Measurements from ENCODE around the gene TTBK2. TPM values are rescaled to one million over a fixed set of nuclear protein-coding genes. Genes with fewer than 3 reads are reported as not detected.

Gene TTBK2
- total RNA-seq, 1 experiment from 2014 or later = 10.6 TPM

DNA sequence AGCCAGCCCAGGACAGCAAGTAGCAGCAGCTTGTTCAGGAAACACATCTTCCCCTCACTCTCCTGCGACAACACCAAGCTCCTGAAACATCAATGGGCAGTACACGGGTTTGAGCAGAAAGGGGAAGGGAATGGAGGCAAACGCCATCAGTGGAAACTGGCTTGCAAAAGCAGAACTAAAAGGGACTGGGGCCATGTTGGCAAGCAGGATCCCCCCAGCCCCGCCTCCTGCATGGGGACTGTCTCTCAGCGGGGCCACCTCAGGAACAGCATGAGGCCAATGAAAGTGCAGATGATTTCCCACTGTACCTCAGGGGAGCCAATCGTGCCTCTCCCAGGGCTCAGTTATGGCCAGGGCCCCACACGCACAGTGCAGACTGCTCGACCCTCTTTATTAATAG is 190.4 kb downstream of the TTBK2 start:
- no peak overlapping the region for H3K27ac ChIP-seq (ENCODE audit: low read depth, low read length)
- H4K20me1 ChIP-seq (ENCODE audit: insufficient read depth) = no peaks in the 10 kb centered on the region
- CTCF ChIA-PET = no interaction called here
- intact Hi-C loops (cut with micrococcal nuclease) = loop anchor here (10.0 kb wide), 1 partner anchor 555 kb away; no protein-coding TSS in a partner anchor
- H3K9ac ChIP-seq (ENCODE audit: low read length) = no peak overlapping the region
- no peak for DNase-seq (ENCODE audit: low read depth, low spot score)
- no peak overlapping the region for H3K4me3 ChIP-seq (replicated peaks in 1 of 2; ENCODE audit: low read depth in 1 of 2, low read length in 2 of 2)
- TF ChIP-seq, protein P1, sequence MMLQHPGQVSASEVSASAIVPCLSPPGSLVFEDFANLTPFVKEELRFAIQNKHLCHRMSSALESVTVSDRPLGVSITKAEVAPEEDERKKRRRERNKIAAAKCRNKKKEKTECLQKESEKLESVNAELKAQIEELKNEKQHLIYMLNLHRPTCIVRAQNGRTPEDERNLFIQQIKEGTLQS (IDR thresholded peaks at IDR 0.05) = no peak
- TF ChIP-seq FOSL1 (IDR thresholded peaks at IDR 0.05; ENCODE audit: low read depth) = no peak
- TF ChIP-seq, protein P2, sequence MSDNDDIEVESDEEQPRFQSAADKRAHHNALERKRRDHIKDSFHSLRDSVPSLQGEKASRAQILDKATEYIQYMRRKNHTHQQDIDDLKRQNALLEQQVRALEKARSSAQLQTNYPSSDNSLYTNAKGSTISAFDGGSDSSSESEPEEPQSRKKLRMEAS (IDR thresholded peaks at IDR 0.05) = no peak
- TF ChIP-seq, protein P3, sequence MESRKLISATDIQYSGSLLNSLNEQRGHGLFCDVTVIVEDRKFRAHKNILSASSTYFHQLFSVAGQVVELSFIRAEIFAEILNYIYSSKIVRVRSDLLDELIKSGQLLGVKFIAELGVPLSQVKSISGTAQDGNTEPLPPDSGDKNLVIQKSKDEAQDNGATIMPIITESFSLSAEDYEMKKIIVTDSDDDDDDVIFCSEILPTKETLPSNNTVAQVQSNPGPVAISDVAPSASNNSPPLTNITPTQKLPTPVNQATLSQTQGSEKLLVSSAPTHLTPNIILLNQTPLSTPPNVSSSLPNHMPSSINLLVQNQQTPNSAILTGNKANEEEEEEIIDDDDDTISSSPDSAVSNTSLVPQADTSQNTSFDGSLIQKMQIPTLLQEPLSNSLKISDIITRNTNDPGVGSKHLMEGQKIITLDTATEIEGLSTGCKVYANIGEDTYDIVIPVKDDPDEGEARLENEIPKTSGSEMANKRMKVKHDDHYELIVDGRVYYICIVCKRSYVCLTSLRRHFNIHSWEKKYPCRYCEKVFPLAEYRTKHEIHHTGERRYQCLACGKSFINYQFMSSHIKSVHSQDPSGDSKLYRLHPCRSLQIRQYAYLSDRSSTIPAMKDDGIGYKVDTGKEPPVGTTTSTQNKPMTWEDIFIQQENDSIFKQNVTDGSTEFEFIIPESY (IDR thresholded peaks at IDR 0.05; ENCODE audit: extremely low read depth, insufficient replicate concordance, low read length) = no peak
- no peak for TF ChIP-seq ZNF274 (IDR thresholded peaks at IDR 0.05; ENCODE audit: low read depth, low read length)
- TF ChIP-seq POLR2AphosphoS5 (IDR thresholded peaks at IDR 0.05; ENCODE audit: low read depth, low read length) = no peak
- no peak for TF ChIP-seq EGR1 (IDR thresholded peaks at IDR 0.05; ENCODE audit: low read depth)
- no peak for TF ChIP-seq EZH2phosphoT487 (IDR thresholded peaks at IDR 0.05; ENCODE audit: borderline replicate concordance)
- TF ChIP-seq SRF (IDR thresholded peaks at IDR 0.05; ENCODE audit: low read depth) = no peak
- no peak for TF ChIP-seq RAD21 (IDR thresholded peaks at IDR 0.05; ENCODE audit: low read depth)
- TF ChIP-seq SIN3A (IDR thresholded peaks at IDR 0.05; ENCODE audit: low read depth) = no peak
- no peak for TF ChIP-seq CBX3 (IDR thresholded peaks at IDR 0.05; ENCODE audit: low read depth)
- no peak for TF ChIP-seq CEBPB (IDR thresholded peaks at IDR 0.05; ENCODE audit: low read depth)
- no peak for TF ChIP-seq EZH2 (IDR thresholded peaks at IDR 0.05)
- no peak for TF ChIP-seq ELF1 (IDR thresholded peaks at IDR 0.05; ENCODE audit: borderline replicate concordance, low read depth)
- no peak for TF ChIP-seq ZFX (IDR thresholded peaks at IDR 0.05)
- no peaks in the 10 kb centered on the region for H3K27me3 ChIP-seq (ENCODE audit: insufficient read depth, low read length)
- POLR2A ChIA-PET = no interaction called here
- H3K9me3 ChIP-seq (ENCODE audit: control insufficient read depth in 1 of 2, insufficient read depth in 1 of 2, low read depth in 1 of 2, low read length in 2 of 2) = no peaks in the 10 kb centered on the region
- H3K36me3 ChIP-seq (ENCODE audit: control insufficient read depth in 1 of 2, insufficient read depth in 2 of 2, low read length in 2 of 2) = peaks cover 35 to 42% of the 10 kb centered on the region in 2 experiments
- no peaks in the 10 kb centered on the region for H3K4me1 ChIP-seq (ENCODE audit: control insufficient read depth in 1 of 2, insufficient read depth in 2 of 2, low read length in 2 of 2)
- ATAC-seq = no peak
- H3K4me2 ChIP-seq (ENCODE audit: low read length) = no peak overlapping the region
- H2AFZ ChIP-seq (ENCODE audit: low read depth, low read length, poor library complexity, severe bottlenecking) = no peak overlapping the region
- RAD21 ChIA-PET (ENCODE audit: low non-redundant PET in 1 of 2, low total read pairs in 2 of 2, uncharacterized antibody in 2 of 2, unreplicated experiment in 2 of 2) = interaction anchor here in 1 of 2 experiments (0.6 kb wide), 1 partner anchor 195 kb away, joined by 3 read pairs; no protein-coding TSS in a partner anchor
- BruUV-seq (replicated peaks) = no TSS peak
- H3K9me2 ChIP-seq (ENCODE audit: insufficient read depth) = no peaks in the 10 kb centered on the region
- no peaks in the 10 kb centered on the region for H3K79me2 ChIP-seq (ENCODE audit: insufficient read depth, low read length)
